HCT116 (cell line): ENCODE measurements around the gene TMEM255A. TPM values are rescaled to one million over a fixed set of nuclear protein-coding genes. Genes with fewer than 3 reads are reported as not detected.

ENCODE experiments used
- ATAC-seq: fragments of 200-7000 bp; cut with Tn5 transposase; 2 replicates; pipeline ENCODE4 v1.9.1; 2020; ENCODE audit warnings: mild to moderate bottlenecking, moderate library complexity
- BruUV-seq: library from RNA; stranded (reverse); fragments of 400-500 nt; replicated peaks from 2 replicates; lab custom pipeline; 2021; lab: Mats Ljungman, UMichigan
- CTCF ChIA-PET: fragments of 300-600 bp; sonication (Branson Sonifier 250); formaldehyde crosslinking; loops from one replicate; lab custom pipeline; 2021; ENCODE audit warnings: antibody characterized with exemption; lab: Charles Lee
- POLR2A ChIA-PET: fragments of 300-600, 350-600 bp; sonication (Branson Sonifier 250); formaldehyde crosslinking; loops from one replicate; lab custom pipeline; 2021; ENCODE audit warnings: antibody characterized with exemption; lab: Charles Lee
- RAD21 ChIA-PET, 2 experiments: fragments of 300-600 bp; sonication (Branson Sonifier 250); formaldehyde crosslinking; loops; one replicate each; lab custom pipeline; 2023; ENCODE audit warnings: low total read pairs in 2 of 2; ENCODE audit not compliant: uncharacterized antibody in 2 of 2, unreplicated experiment in 2 of 2, low non-redundant PET in 1 of 2; lab: Charles Lee
- DNase-seq: peaks from one replicate; pipeline ENCODE4 v3.0.0-alpha.2; 2010; ENCODE audit warnings: low read depth, low spot score
- H2AFZ ChIP-seq: fragments of 200-600 bp; shearing (Covaris generic), sonication (generic); 2 replicates; pipeline ENCODE4 v1.6.1; 2017; ENCODE audit warnings: low read depth, mixed run types, mixed read lengths, antibody characterized with exemption, low read length; ENCODE audit not compliant: poor library complexity, severe bottlenecking
- H3K27ac ChIP-seq: 2 replicates; pipeline ENCODE4 v1.5.1; 2012; ENCODE audit warnings: low read depth, low read length
- H3K27me3 ChIP-seq: fragments of 200-600 bp; sonication (generic); 2 replicates; pipeline ENCODE4 v1.6.1; 2016; ENCODE audit warnings: mixed run types, low read length, mixed read lengths; ENCODE audit not compliant: insufficient read depth
- H3K36me3 ChIP-seq, 2 experiments: fragments of 200-500 bp in 1 of 2; fragments of 200-600 bp in 1 of 2; sonication (Bioruptor generic) in 1 of 2; sonication (generic) in 1 of 2; 2 replicates each; pipeline versions ENCODE4 v1.5.1 to v1.6.1; 2014 to 2016; ENCODE audit warnings: low read length in 2 of 2, inconsistent platforms in 1 of 2, mixed read lengths in 1 of 2, mixed run types in 1 of 2; ENCODE audit not compliant: insufficient read depth in 2 of 2, control insufficient read depth in 1 of 2
- H3K4me1 ChIP-seq, 2 experiments: fragments of 200-600 bp in 1 of 2; sonication (generic) in 1 of 2; 2 replicates each; pipeline versions ENCODE4 v1.5.1 to v1.6.1; 2012 to 2017; ENCODE audit warnings: low read length in 2 of 2, inconsistent platforms in 1 of 2, mild to moderate bottlenecking in 1 of 2, mixed read lengths in 1 of 2, mixed run types in 1 of 2, moderate library complexity in 1 of 2; ENCODE audit not compliant: insufficient read depth in 2 of 2, control insufficient read depth in 1 of 2
- H3K4me2 ChIP-seq: fragments of 200-600 bp; sonication (generic); 2 replicates; pipeline ENCODE4 v1.6.1; 2017; ENCODE audit warnings: mixed run types, low read length, mixed read lengths
- H3K4me3 ChIP-seq, 2 experiments: fragments of 200-600 bp in 1 of 2; sonication (generic) in 1 of 2; replicated peaks in 1 of 2; 2 replicates each; pipeline ENCODE4 v1.5.1; 2011 to 2016; ENCODE audit warnings: low read length in 2 of 2, control low read depth in 1 of 2, low read depth in 1 of 2, mild to moderate bottlenecking in 1 of 2, mixed read lengths in 1 of 2, mixed run types in 1 of 2
- H3K79me2 ChIP-seq: fragments of 200-600 bp; sonication (generic); 2 replicates; pipeline ENCODE4 v1.6.1; 2017; ENCODE audit warnings: mild to moderate bottlenecking, mixed run types, low read length, moderate library complexity, mixed read lengths; ENCODE audit not compliant: insufficient read depth
- H3K9ac ChIP-seq: fragments of 200-600 bp; sonication (generic); 2 replicates; pipeline ENCODE4 v1.6.1; 2016; ENCODE audit warnings: low read length, mixed read lengths
- H3K9me2 ChIP-seq: fragments of 200-600 bp; sonication (generic), shearing (Covaris generic); 2 replicates; pipeline ENCODE4 v1.6.1; 2017; ENCODE audit warnings: mixed run types, mild to moderate bottlenecking, moderate library complexity; ENCODE audit not compliant: insufficient read depth
- H3K9me3 ChIP-seq, 2 experiments: fragments of 200-500 bp in 1 of 2; fragments of 200-600 bp in 1 of 2; sonication (Bioruptor generic) in 1 of 2; sonication (generic) in 1 of 2; 2 replicates each; pipeline ENCODE4 v1.6.1; 2014 to 2017; ENCODE audit warnings: low read length in 2 of 2, mixed read lengths in 2 of 2, inconsistent platforms in 1 of 2, low read depth in 1 of 2, mild to moderate bottlenecking in 1 of 2, mixed run types in 1 of 2, moderate library complexity in 1 of 2; ENCODE audit not compliant: control insufficient read depth in 1 of 2, insufficient read depth in 1 of 2
- H4K20me1 ChIP-seq: fragments of 200-600 bp; sonication (generic), shearing (Covaris generic); 2 replicates; pipeline ENCODE4 v1.6.1; 2017; ENCODE audit warnings: mixed run types, mild to moderate bottlenecking, moderate library complexity; ENCODE audit not compliant: insufficient read depth
- CBX3 ChIP-seq: IDR thresholded peaks from 2 replicates; pipeline ENCODE4 v1.6.1; 2012; ENCODE audit warnings: low read depth
- CEBPB ChIP-seq: IDR thresholded peaks from 2 replicates; pipeline ENCODE4 v1.6.1; 2012; ENCODE audit warnings: low read depth
- EGR1 ChIP-seq: IDR thresholded peaks from 2 replicates; pipeline ENCODE4 v1.6.1; 2012; ENCODE audit warnings: low read depth
- ELF1 ChIP-seq: IDR thresholded peaks from 2 replicates; pipeline ENCODE4 v1.6.1; 2012; ENCODE audit warnings: low read depth, borderline replicate concordance
- FOSL1 ChIP-seq: IDR thresholded peaks from 2 replicates; pipeline ENCODE4 v1.6.1; 2012; ENCODE audit warnings: low read depth
- JUND ChIP-seq: IDR thresholded peaks from 2 replicates; pipeline ENCODE4 v1.6.1; 2012
- POLR2A ChIP-seq: IDR thresholded peaks from 2 replicates; pipeline ENCODE4 v1.7.0; 2011; ENCODE audit warnings: borderline replicate concordance; ENCODE audit not compliant: insufficient read depth, insufficient read length; ENCODE audit errors: extremely low read depth
- POLR2AphosphoS5 ChIP-seq: IDR thresholded peaks from 2 replicates; pipeline ENCODE4 v1.6.1; 2011; ENCODE audit warnings: mild to moderate bottlenecking, low read depth, low read length, moderate library complexity
- RAD21 ChIP-seq: IDR thresholded peaks from 2 replicates; pipeline ENCODE4 v1.6.1; 2012; ENCODE audit warnings: low read depth, mild to moderate bottlenecking
- REST ChIP-seq: IDR thresholded peaks from 2 replicates; pipeline ENCODE4 v1.6.1; 2012; ENCODE audit warnings: low read depth
- SIN3A ChIP-seq: IDR thresholded peaks from 2 replicates; pipeline ENCODE4 v1.6.1; 2012; ENCODE audit warnings: low read depth
- SRF ChIP-seq: IDR thresholded peaks from 2 replicates; pipeline ENCODE4 v1.6.1; 2012; ENCODE audit warnings: low read depth
- TCF7L2 ChIP-seq: IDR thresholded peaks from 2 replicates; pipeline ENCODE4 v1.7.0; 2011; ENCODE audit warnings: borderline replicate concordance, inconsistent platforms; ENCODE audit not compliant: insufficient read depth, insufficient read length; ENCODE audit errors: extremely low read depth
- YY1 ChIP-seq: IDR thresholded peaks from 2 replicates; pipeline ENCODE4 v1.6.1; 2011; ENCODE audit warnings: low read length, low read depth, moderate library complexity, mild to moderate bottlenecking; ENCODE audit not compliant: insufficient replicate concordance; ENCODE audit errors: extremely low read depth
- ZNF274 ChIP-seq: fragments of 200-500 bp; sonication (Bioruptor generic); IDR thresholded peaks from 2 replicates; pipeline ENCODE4 v1.6.1; 2014; ENCODE audit warnings: mild to moderate bottlenecking, low read depth, low read length, inconsistent platforms
- intact Hi-C: fragments of 100-400 bp; cut with micrococcal nuclease; formaldehyde crosslinking; loops from 2 replicates; pipeline ENCODE4 v1.10.0; 2022
- total RNA-seq: library from RNA; stranded (reverse); gene quantifications from one replicate; pipeline ENCODE4 v1.2.1, GENCODE V29; 2021; ENCODE audit not compliant: unreplicated experiment
- TF ChIP-seq, protein P1 (sequence below): IDR thresholded peaks from 2 replicates; pipeline ENCODE4 v1.6.1; 2011; ENCODE audit warnings: mild to moderate bottlenecking, low read length, moderate library complexity; ENCODE audit not compliant: insufficient replicate concordance; ENCODE audit errors: extremely low read depth

Gene TMEM255A
- total RNA-seq, 1 experiment from 2014 or later: not detected

DNA sequence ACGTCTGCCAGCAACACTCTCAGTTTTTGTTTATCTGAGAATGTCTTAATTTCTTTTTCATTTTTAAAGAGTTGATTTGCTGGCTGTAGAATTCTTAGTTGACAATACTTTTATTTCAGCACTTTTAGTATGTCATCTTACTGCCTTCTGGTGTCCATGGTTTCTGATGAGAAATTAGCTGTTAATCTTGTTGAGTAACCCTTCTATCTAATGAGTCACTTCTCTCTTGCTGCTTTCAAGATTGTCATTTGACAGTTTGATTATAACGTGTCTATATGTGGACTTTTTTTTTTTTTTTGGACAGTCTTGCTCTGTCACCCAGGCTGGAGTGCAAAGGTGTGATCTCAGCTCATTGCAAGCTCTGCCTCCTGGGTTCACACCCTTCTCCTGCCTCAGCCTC is 24.0 kb upstream of the TMEM255A start:
- intact Hi-C loops: no loop called here
- Histone ChIP-seq H4K20me1 (no peaks in the 10 kb centered on the region), H3K9ac (no peak overlapping the region), H3K4me3 (no peak overlapping the region), H3K27me3 (no peaks in the 10 kb centered on the region), H3K27ac (no peak overlapping the region), H3K36me3 (no peaks in the 10 kb centered on the region), H3K9me2 (no peaks in the 10 kb centered on the region), H2AFZ (no peak overlapping the region), H3K4me2 (no peak overlapping the region), H3K79me2 (no peaks in the 10 kb centered on the region), H3K9me3 (no peaks in the 10 kb centered on the region), H3K4me1 (peaks cover 0 to 3% of the 10 kb centered on the region in 2 experiments; a peak in 2 of 4 replicates)
- CTCF ChIA-PET: no interaction called here
- RAD21 ChIA-PET: no interaction called here
- BruUV-seq: no TSS peak
- no peak for ATAC-seq
- TF ChIP-seq REST (no peak), SIN3A (no peak), EGR1 (no peak), RAD21 (no peak), CBX3 (no peak), TCF7L2 (no peak), ELF1 (no peak), YY1 (no peak), POLR2A (no peak), POLR2AphosphoS5 (no peak), CEBPB (no peak), ZNF274 (no peak), JUND (no peak), SRF (no peak), FOSL1 (no peak)
- TF ChIP-seq, protein P1, sequence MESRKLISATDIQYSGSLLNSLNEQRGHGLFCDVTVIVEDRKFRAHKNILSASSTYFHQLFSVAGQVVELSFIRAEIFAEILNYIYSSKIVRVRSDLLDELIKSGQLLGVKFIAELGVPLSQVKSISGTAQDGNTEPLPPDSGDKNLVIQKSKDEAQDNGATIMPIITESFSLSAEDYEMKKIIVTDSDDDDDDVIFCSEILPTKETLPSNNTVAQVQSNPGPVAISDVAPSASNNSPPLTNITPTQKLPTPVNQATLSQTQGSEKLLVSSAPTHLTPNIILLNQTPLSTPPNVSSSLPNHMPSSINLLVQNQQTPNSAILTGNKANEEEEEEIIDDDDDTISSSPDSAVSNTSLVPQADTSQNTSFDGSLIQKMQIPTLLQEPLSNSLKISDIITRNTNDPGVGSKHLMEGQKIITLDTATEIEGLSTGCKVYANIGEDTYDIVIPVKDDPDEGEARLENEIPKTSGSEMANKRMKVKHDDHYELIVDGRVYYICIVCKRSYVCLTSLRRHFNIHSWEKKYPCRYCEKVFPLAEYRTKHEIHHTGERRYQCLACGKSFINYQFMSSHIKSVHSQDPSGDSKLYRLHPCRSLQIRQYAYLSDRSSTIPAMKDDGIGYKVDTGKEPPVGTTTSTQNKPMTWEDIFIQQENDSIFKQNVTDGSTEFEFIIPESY: no peak
- POLR2A ChIA-PET: no interaction called here
- no peak for DNase-seq
